IMR-90 (cell line): ENCODE measurements around the gene GLG1. TPM values are rescaled to one million over a fixed set of nuclear protein-coding genes. Genes with fewer than 3 reads are reported as not detected.

Experiments
- ATAC-seq: fragments of 200-7000 bp; cut with Tn5 transposase; 2 replicates; pipeline ENCODE4 v1.9.1; 2020; ENCODE audit warnings: low read depth, mild to moderate bottlenecking, moderate library complexity
- BruUV-seq: library from RNA; stranded (reverse); fragments of 400-500 nt; replicated peaks from 2 replicates; lab custom pipeline; 2021; lab: Mats Ljungman, UMichigan
- CTCF ChIA-PET: fragments of 300-600 bp; formaldehyde crosslinking; extraction: SDS; loops from one replicate; lab custom pipeline; 2021; ENCODE audit warnings: antibody characterized with exemption; lab: Yijun Ruan, JAX
- POLR2A ChIA-PET: fragments of 300-600 bp; sonication (Branson Sonifier 250); formaldehyde crosslinking; loops from one replicate; lab custom pipeline; 2022; ENCODE audit warnings: antibody characterized with exemption; ENCODE audit not compliant: unreplicated experiment; lab: Charles Lee
- DNase-seq: peaks from one replicate; pipeline ENCODE4 v3.0.0; 2013
- H2AFZ ChIP-seq: replicated peaks from 2 replicates; pipeline ENCODE3; 2013; ENCODE audit warnings: low read length, mild to moderate bottlenecking; ENCODE audit not compliant: poor library complexity
- H2AK5ac ChIP-seq: 2 replicates; pipeline ENCODE4 v1.6.1; 2013; ENCODE audit warnings: low read depth, low read length, inconsistent platforms
- H2AK9ac ChIP-seq: replicated peaks from 2 replicates; pipeline ENCODE3; 2013; ENCODE audit warnings: mild to moderate bottlenecking, low read depth, low read length, moderate library complexity; ENCODE audit not compliant: poor library complexity
- H2BK120ac ChIP-seq: 2 replicates; pipeline ENCODE4 v1.6.1; 2013; ENCODE audit warnings: low read depth, low read length, inconsistent platforms
- H2BK15ac ChIP-seq: 3 replicates; pipeline ENCODE4 v1.6.1; 2013; ENCODE audit warnings: low read depth, low read length, inconsistent platforms
- H2BK20ac ChIP-seq: 2 replicates; pipeline ENCODE4 v1.6.1; 2013; ENCODE audit warnings: low read depth, mild to moderate bottlenecking, inconsistent platforms, low read length, moderate library complexity
- H2BK5ac ChIP-seq: 2 replicates; pipeline ENCODE4 v1.6.1; 2013; ENCODE audit warnings: mild to moderate bottlenecking, low read depth, low read length, inconsistent platforms; ENCODE audit not compliant: poor library complexity, severe bottlenecking
- H3K14ac ChIP-seq: replicated peaks from 2 replicates; pipeline ENCODE4 v1.6.1; 2013; ENCODE audit warnings: low read depth, low read length, inconsistent platforms
- H3K18ac ChIP-seq: 2 replicates; pipeline ENCODE4 v1.6.1; 2013; ENCODE audit warnings: low read depth, low read length, control low read depth
- H3K23ac ChIP-seq: 2 replicates; pipeline ENCODE4 v1.6.1; 2013; ENCODE audit warnings: low read depth, low read length, inconsistent platforms
- H3K27ac ChIP-seq: 2 replicates; pipeline ENCODE4 v1.5.1; 2013; ENCODE audit warnings: mild to moderate bottlenecking, control low read depth, low read length; ENCODE audit not compliant: insufficient read depth
- H3K27me3 ChIP-seq: 2 replicates; pipeline ENCODE4 v1.6.1; 2013; ENCODE audit warnings: low read length; ENCODE audit not compliant: control insufficient read depth, insufficient read depth
- H3K36me3 ChIP-seq: 2 replicates; pipeline ENCODE4 v1.6.1; 2013; ENCODE audit warnings: low read length, mixed read lengths; ENCODE audit not compliant: control insufficient read depth, insufficient read depth
- H3K4ac ChIP-seq: 2 replicates; pipeline ENCODE4 v1.6.1; 2013; ENCODE audit warnings: low read depth, low read length, inconsistent platforms
- H3K4me1 ChIP-seq: 2 replicates; pipeline ENCODE4 v1.6.1; 2013; ENCODE audit warnings: low read length, mixed read lengths; ENCODE audit not compliant: control insufficient read depth, insufficient read depth
- H3K4me2 ChIP-seq: 2 replicates; pipeline ENCODE4 v1.6.1; 2013; ENCODE audit warnings: low read depth, mild to moderate bottlenecking, control low read depth, low read length, moderate library complexity
- H3K4me3 ChIP-seq: 2 replicates; pipeline ENCODE4 v1.5.1; 2013; ENCODE audit warnings: low read depth, mild to moderate bottlenecking, control low read depth, low read length, moderate library complexity; ENCODE audit not compliant: insufficient read depth
- H3K56ac ChIP-seq: 2 replicates; pipeline ENCODE4 v1.6.1; 2013; ENCODE audit warnings: low read length, inconsistent platforms; ENCODE audit not compliant: insufficient read depth; ENCODE audit errors: extremely low read depth
- H3K79me1 ChIP-seq, 2 experiments: 2 replicates each; pipeline ENCODE4 v1.6.1; 2013; ENCODE audit warnings: low read length in 2 of 2, inconsistent platforms in 1 of 2, low read depth in 1 of 2
- H3K9ac ChIP-seq: 2 replicates; pipeline ENCODE4 v1.6.1; 2013; ENCODE audit warnings: low read depth, low read length, control low read depth
- H3K9me1 ChIP-seq: 2 replicates; pipeline ENCODE4 v1.6.1; 2013; ENCODE audit warnings: low read length, inconsistent platforms; ENCODE audit not compliant: insufficient read depth
- H3K9me3 ChIP-seq: 2 replicates; pipeline ENCODE4 v1.6.1; 2013; ENCODE audit warnings: low read length; ENCODE audit not compliant: control insufficient read depth, insufficient read depth
- H4K20me1 ChIP-seq: 2 replicates; pipeline ENCODE4 v1.6.1; 2013; ENCODE audit warnings: low read length, inconsistent platforms; ENCODE audit not compliant: insufficient read depth
- H4K5ac ChIP-seq: 2 replicates; pipeline ENCODE4 v1.6.1; 2013; ENCODE audit warnings: mild to moderate bottlenecking, low read depth, low read length, control low read depth
- H4K8ac ChIP-seq, 2 experiments: 2 replicates each; pipeline ENCODE4 v1.6.1; 2013; ENCODE audit warnings: low read depth in 2 of 2, low read length in 2 of 2, control low read depth in 1 of 2, inconsistent platforms in 1 of 2
- H4K91ac ChIP-seq: 2 replicates; pipeline ENCODE4 v1.6.1; 2013; ENCODE audit warnings: low read depth, low read length, inconsistent platforms; ENCODE audit not compliant: insufficient read depth
- BHLHE40 ChIP-seq: fragments of 150-350 bp; IDR thresholded peaks from 2 replicates; pipeline ENCODE4 v1.6.1; 2016; ENCODE audit warnings: mild to moderate bottlenecking, low read depth, low read length
- CEBPB ChIP-seq: IDR thresholded peaks from 2 replicates; pipeline ENCODE4 v1.6.1; 2012; ENCODE audit warnings: low read depth, low read length, improper control_type of control experiment
- CHD1 ChIP-seq: IDR thresholded peaks from 2 replicates; pipeline ENCODE4 v1.6.1; 2012; ENCODE audit warnings: low read depth, low read length, improper control_type of control experiment
- FOS ChIP-seq: fragments of 150-350 bp; IDR thresholded peaks from 2 replicates; pipeline ENCODE4 v1.6.1; 2016; ENCODE audit warnings: low read depth, low read length
- MAFK ChIP-seq: IDR thresholded peaks from 2 replicates; pipeline ENCODE4 v1.6.1; 2012; ENCODE audit warnings: low read depth, low read length, improper control_type of control experiment
- MXI1 ChIP-seq: IDR thresholded peaks from 2 replicates; pipeline ENCODE4 v1.6.1; 2012; ENCODE audit warnings: low read depth, mild to moderate bottlenecking, low read length, moderate library complexity, borderline replicate concordance
- NFE2L2 ChIP-seq: fragments of 150-350 bp; IDR thresholded peaks from 2 replicates; pipeline ENCODE4 v1.6.1; 2016; ENCODE audit warnings: low read depth, mild to moderate bottlenecking, low read length
- POLR2A ChIP-seq: IDR thresholded peaks from 2 replicates; pipeline ENCODE4 v1.6.1; 2012; ENCODE audit warnings: mild to moderate bottlenecking, low read depth, low read length
- RAD21 ChIP-seq: IDR thresholded peaks from 2 replicates; pipeline ENCODE4 v1.6.1; 2012; ENCODE audit warnings: low read length, improper control_type of control experiment
- RCOR1 ChIP-seq: IDR thresholded peaks from 2 replicates; pipeline ENCODE4 v1.6.1; 2012; ENCODE audit warnings: mild to moderate bottlenecking, low read length, improper control_type of control experiment; ENCODE audit not compliant: insufficient replicate concordance
- RFX5 ChIP-seq: IDR thresholded peaks from 2 replicates; pipeline ENCODE4 v1.8.0; 2012; ENCODE audit warnings: low read depth, mild to moderate bottlenecking, low read length, moderate library complexity
- SMC3 ChIP-seq: fragments of 150-350 bp; IDR thresholded peaks from 2 replicates; pipeline ENCODE4 v1.6.1; 2016; ENCODE audit warnings: low read depth, mild to moderate bottlenecking, antibody characterized with exemption, low read length, moderate library complexity
- WGBS, 2 experiments: methylation state at CpG; one replicate each; pipeline versions ENCODE4 v1.1.5 to v1.1.7; 2013; ENCODE audit warnings: missing lambda C conversion rate in 2 of 2; ENCODE audit not compliant: insufficient read length in 1 of 2; ENCODE audit errors: extremely low coverage in 2 of 2; 5-methylcytosine and 5-hydroxymethylcytosine counted together
- dilution Hi-C: fragments of 300-500 bp; cut with HindIII; formaldehyde crosslinking; loops from one replicate; pipeline ENCODE4 v1.14.3; 2018; ENCODE audit warnings: low sequenced_read_pairs; ENCODE audit not compliant: unreplicated experiment
- in situ Hi-C: fragments of 300-500 bp; cut with MboI; formaldehyde crosslinking; loops from 3 replicates; pipeline ENCODE4 v1.14.3; 2019; ENCODE audit warnings: low sequenced_read_pairs, inconsistent platforms, mixed read lengths
- intact Hi-C: fragments of 100-400 bp; cut with micrococcal nuclease; formaldehyde crosslinking; loops from 2 replicates; pipeline ENCODE4 v1.10.0; 2022
- polyA plus RNA-seq, 3 experiments: library from polyadenylated mRNA; depleted of rRNA; stranded (reverse); fragments of >200 nt; gene quantifications; 2 replicates each; pipeline ENCODE4 v1.2.3, GENCODE V29; 2012; ENCODE audit warnings: low replicate concordance in 1 of 3
- total RNA-seq: library from RNA; depleted of rRNA; stranded (reverse); fragments of >200 nt; gene quantifications from 2 replicates; pipeline ENCODE4 v1.2.3, GENCODE V29; 2012
- TF ChIP-seq, protein P1 (sequence below): fragments of 150-350 bp; IDR thresholded peaks from 2 replicates; pipeline ENCODE4 v1.6.1; 2016; ENCODE audit warnings: low read depth, mild to moderate bottlenecking, low read length, moderate library complexity, borderline replicate concordance
- TF ChIP-seq, protein P2 (sequence below): conservative IDR thresholded peaks from 2 replicates; pipeline ENCODE4 v1.5.1; 2012; ENCODE audit warnings: mild to moderate bottlenecking, low read depth, low read length, improper control_type of control experiment
- TF ChIP-seq, protein P3 (sequence below): fragments of 150-350 bp; IDR thresholded peaks from 2 replicates; pipeline ENCODE4 v1.6.1; 2017; ENCODE audit warnings: mild to moderate bottlenecking, antibody characterized with exemption, low read length, low read depth

Gene GLG1
- total and polyA plus RNA-seq, 2 of the 4 experiments (the other 2 are of a cell fraction) = 91.0 to 107 TPM

DNA sequence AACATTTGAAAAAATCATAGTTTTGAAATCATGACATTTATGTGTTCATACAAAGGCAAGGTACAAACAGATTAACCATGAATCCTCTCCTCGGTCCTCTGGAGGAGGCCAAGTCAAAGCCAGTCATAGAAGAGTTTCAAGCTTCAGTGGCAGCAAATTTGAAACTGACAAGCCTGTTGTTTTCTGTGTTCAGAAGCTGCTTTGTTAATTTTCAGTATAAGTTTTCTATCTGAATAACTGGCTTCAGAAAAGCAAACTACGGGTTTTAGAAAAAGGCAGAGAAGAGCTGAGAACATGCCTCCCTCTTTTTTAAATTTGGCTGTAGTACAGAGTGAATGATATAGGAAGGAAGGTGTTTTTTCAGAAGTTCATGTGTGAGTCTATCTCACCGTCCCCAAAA lies 106.0 kb downstream of the GLG1 start:
- H4K5ac ChIP-seq = no peak overlapping the region
- peaks cover 6% of the 10 kb centered on the region; the same call in 1 of the 2 replicates for H3K9me1 ChIP-seq
- no peaks in the 10 kb centered on the region for H3K27me3 ChIP-seq
- H2BK15ac ChIP-seq = no peak overlapping the region
- no peak overlapping the region for H3K14ac ChIP-seq
- H2AFZ ChIP-seq = no peak overlapping the region
- no peak overlapping the region for H2BK120ac ChIP-seq
- no peak overlapping the region for H4K91ac ChIP-seq
- no peak overlapping the region for H2AK5ac ChIP-seq
- ChIA-PET POLR2A (no interaction called here), CTCF (interaction anchor here (0.6 kb wide), 1 partner anchor 40 kb away, joined by 4 read pairs; no protein-coding TSS in a partner anchor)
- no peak overlapping the region for H3K9ac ChIP-seq
- H3K36me3 ChIP-seq = peaks cover 12% of the 10 kb centered on the region
- H3K56ac ChIP-seq = no peak overlapping the region
- no peak overlapping the region for H2BK20ac ChIP-seq
- H3K79me1 ChIP-seq = peaks cover 20 to 42% of the 10 kb centered on the region in 2 experiments
- in situ Hi-C loops (no loop called here), intact Hi-C loops (loop anchor here (5.0 kb wide), 1 partner anchor 121 kb away; no protein-coding TSS in a partner anchor), dilution Hi-C loops (no loop called here)
- WGBS, 2 experiments = 100% methylated on average over 1 of the region's 3 CpGs; no CpG with 5 or more reads in 1 of the 2 experiments
- H4K8ac ChIP-seq = no peak overlapping the region
- H3K4me1 ChIP-seq = no peaks in the 10 kb centered on the region; the same call in 1 of the 2 replicates
- H3K18ac ChIP-seq = no peak overlapping the region
- no peak overlapping the region for H3K4me2 ChIP-seq
- BruUV-seq = no TSS peak
- TF ChIP-seq RCOR1 (no peak), RFX5 (no peak), CHD1 (no peak), RAD21 (no peak), MAFK (no peak), MXI1 (no peak), POLR2A (no peak), CEBPB (no peak), NFE2L2 (no peak), FOS (no peak), SMC3 (no peak), BHLHE40 (no peak)
- TF ChIP-seq, protein P1, sequence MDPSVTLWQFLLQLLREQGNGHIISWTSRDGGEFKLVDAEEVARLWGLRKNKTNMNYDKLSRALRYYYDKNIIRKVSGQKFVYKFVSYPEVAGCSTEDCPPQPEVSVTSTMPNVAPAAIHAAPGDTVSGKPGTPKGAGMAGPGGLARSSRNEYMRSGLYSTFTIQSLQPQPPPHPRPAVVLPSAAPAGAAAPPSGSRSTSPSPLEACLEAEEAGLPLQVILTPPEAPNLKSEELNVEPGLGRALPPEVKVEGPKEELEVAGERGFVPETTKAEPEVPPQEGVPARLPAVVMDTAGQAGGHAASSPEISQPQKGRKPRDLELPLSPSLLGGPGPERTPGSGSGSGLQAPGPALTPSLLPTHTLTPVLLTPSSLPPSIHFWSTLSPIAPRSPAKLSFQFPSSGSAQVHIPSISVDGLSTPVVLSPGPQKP = no peak
- TF ChIP-seq, protein P2, sequence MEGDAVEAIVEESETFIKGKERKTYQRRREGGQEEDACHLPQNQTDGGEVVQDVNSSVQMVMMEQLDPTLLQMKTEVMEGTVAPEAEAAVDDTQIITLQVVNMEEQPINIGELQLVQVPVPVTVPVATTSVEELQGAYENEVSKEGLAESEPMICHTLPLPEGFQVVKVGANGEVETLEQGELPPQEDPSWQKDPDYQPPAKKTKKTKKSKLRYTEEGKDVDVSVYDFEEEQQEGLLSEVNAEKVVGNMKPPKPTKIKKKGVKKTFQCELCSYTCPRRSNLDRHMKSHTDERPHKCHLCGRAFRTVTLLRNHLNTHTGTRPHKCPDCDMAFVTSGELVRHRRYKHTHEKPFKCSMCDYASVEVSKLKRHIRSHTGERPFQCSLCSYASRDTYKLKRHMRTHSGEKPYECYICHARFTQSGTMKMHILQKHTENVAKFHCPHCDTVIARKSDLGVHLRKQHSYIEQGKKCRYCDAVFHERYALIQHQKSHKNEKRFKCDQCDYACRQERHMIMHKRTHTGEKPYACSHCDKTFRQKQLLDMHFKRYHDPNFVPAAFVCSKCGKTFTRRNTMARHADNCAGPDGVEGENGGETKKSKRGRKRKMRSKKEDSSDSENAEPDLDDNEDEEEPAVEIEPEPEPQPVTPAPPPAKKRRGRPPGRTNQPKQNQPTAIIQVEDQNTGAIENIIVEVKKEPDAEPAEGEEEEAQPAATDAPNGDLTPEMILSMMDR = no peak
- TF ChIP-seq, protein P3, sequence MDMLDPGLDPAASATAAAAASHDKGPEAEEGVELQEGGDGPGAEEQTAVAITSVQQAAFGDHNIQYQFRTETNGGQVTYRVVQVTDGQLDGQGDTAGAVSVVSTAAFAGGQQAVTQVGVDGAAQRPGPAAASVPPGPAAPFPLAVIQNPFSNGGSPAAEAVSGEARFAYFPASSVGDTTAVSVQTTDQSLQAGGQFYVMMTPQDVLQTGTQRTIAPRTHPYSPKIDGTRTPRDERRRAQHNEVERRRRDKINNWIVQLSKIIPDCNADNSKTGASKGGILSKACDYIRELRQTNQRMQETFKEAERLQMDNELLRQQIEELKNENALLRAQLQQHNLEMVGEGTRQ = no peak
- DNase-seq (no peak), ATAC-seq (no peak)
- no peaks in the 10 kb centered on the region for H3K9me3 ChIP-seq
- H4K20me1 ChIP-seq = 0 out of 2 replicates have a peak, but pooled peaks cover 4% of the 10 kb centered on the region
- H3K27ac ChIP-seq = no peak overlapping the region
- H3K4me3 ChIP-seq = no peak overlapping the region
- H2AK9ac ChIP-seq = no peak overlapping the region
- H3K4ac ChIP-seq = no peak overlapping the region
- no peak overlapping the region for H2BK5ac ChIP-seq
- H3K23ac ChIP-seq = no peak overlapping the region
